GM19395 (cell line): ENCODE measurements around the gene ARL4C.
"Not testable (repeated sequence)": the region's sequence is repeated elsewhere in the genome, so short reads cannot be mapped to it uniquely, and the experiment has no call there.

ENCODE experiments used
- ATAC-seq: cut with Tn5 transposase; IDR thresholded peaks from one replicate; pipeline ENCODE4 v1.9.1; 2021; ENCODE audit warnings: mild to moderate bottlenecking, moderate library complexity; ENCODE audit not compliant: unreplicated experiment

The ARL4C gene

GRCh38 chr2:234478121-234478858, 18.6 kb downstream of the ARL4C start:
- ATAC-seq: no peak

- ATAC-seq: no peak
Measured at GRCh38 chr2:234476766-234477165, 20.1 kb downstream of the ARL4C start.

GRCh38 chr2:234474654-234475053, 22.2 kb downstream of the ARL4C start:
- no peak for ATAC-seq

- ATAC-seq: no peak
Measured at GRCh38 chr2:234472155-234472554, 24.7 kb downstream of the ARL4C start.

- no peak for ATAC-seq
Measured at GRCh38 chr2:234469972-234470371, 26.9 kb downstream of the ARL4C start.

GRCh38 chr2:234469251-234469845, 27.5 kb downstream of the ARL4C start:
- ATAC-seq: no peak

GRCh38 chr2:234468503-234468902, 28.4 kb downstream of the ARL4C start:
- ATAC-seq: no peak

- no peak for ATAC-seq
Measured at GRCh38 chr2:234467289-234467688, 29.6 kb downstream of the ARL4C start.

GRCh38 chr2:234464291-234464645, 32.6 kb downstream of the ARL4C start:
- ATAC-seq: no peak

- ATAC-seq: no peak
Measured at GRCh38 chr2:234463626-234464290, 33.1 kb downstream of the ARL4C start.

GRCh38 chr2:234462218-234462992, 34.5 kb downstream of the ARL4C start:
- no peak for ATAC-seq

GRCh38 chr2:234459401-234460009, 37.4 kb downstream of the ARL4C start:
- no peak for ATAC-seq

- ATAC-seq: no peak
Measured at GRCh38 chr2:234458466-234458865, 38.4 kb downstream of the ARL4C start.

- no peak for ATAC-seq
Measured at GRCh38 chr2:234457421-234457820, 39.5 kb downstream of the ARL4C start.

GRCh38 chr2:234455246-234455645, 41.6 kb downstream of the ARL4C start:
- not testable (repeated sequence) for ATAC-seq

GRCh38 chr2:234454433-234454832, 42.4 kb downstream of the ARL4C start:
- ATAC-seq: no peak

GRCh38 chr2:234453216-234453615, 43.7 kb downstream of the ARL4C start:
- ATAC-seq: no peak

GRCh38 chr2:234451852-234452625, 44.8 kb downstream of the ARL4C start:
- no peak for ATAC-seq

- ATAC-seq: no peak
Measured at GRCh38 chr2:234451242-234451641, 45.6 kb downstream of the ARL4C start.

GRCh38 chr2:234450431-234451124, 46.3 kb downstream of the ARL4C start:
- no peak for ATAC-seq
